VCaP (cell line): ENCODE results near the gene KSR1.
"Not testable (repeated sequence)": the region's sequence is repeated elsewhere in the genome, so short reads cannot be mapped to it uniquely, and the experiment has no call there.

Experiments used
- H3K27ac ChIP-seq: fragments of 450-650 bp; 2 replicates; pipeline ENCODE4 v1.5.1; 2017
- TF ChIP-seq, protein P1 (sequence below): fragments of 450-650 bp; conservative IDR thresholded peaks from 2 replicates; pipeline ENCODE4 v1.5.1; 2017; ENCODE audit warnings: mild to moderate bottlenecking, moderate library complexity

Gene KSR1

DNA sequence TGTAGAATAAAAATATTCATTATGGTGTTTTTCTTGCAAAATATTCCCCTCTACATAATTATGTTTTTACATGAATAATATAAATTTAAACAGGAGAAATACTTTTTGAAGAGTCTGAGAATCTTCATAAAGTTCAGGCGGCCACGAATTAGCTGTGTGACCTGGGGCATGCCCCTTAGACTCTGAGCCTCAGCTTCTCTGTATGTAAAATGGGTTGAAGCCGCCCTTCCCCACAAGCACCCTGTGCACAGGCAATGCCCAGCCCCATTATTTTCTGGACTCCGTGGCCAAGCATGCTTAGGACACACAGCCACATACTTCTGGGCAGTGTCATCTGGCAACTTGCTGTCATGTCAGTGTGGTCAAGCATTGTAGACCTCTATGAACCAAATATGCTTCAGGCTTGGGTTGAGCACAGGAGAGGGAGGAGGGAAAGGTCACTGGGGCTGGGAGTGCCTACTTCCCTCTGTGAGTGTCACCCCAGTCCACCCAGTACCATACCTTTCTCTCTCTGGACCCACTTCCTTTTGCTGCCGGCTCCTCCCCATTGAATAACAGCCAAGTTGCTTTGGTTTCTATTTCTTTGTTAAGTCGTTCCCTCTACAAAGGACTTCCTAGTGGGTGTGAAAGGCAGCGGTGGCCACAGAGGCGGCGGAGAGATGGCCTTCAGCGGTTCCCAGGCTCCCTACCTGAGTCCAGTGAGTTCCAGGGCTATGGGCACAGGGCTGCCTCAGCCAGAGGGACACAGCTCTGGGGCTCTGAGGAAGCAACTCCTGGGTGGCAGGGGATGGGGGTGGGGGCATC, 174.6 kb downstream of the KSR1 start, which contains the start of gene LGALS9:
Gene LGALS9 (plus strand): TSS at position 582 of the 804 bp plus-strand sequence. CDS start 78 bp downstream, at position 660.
- TF ChIP-seq, protein P1, sequence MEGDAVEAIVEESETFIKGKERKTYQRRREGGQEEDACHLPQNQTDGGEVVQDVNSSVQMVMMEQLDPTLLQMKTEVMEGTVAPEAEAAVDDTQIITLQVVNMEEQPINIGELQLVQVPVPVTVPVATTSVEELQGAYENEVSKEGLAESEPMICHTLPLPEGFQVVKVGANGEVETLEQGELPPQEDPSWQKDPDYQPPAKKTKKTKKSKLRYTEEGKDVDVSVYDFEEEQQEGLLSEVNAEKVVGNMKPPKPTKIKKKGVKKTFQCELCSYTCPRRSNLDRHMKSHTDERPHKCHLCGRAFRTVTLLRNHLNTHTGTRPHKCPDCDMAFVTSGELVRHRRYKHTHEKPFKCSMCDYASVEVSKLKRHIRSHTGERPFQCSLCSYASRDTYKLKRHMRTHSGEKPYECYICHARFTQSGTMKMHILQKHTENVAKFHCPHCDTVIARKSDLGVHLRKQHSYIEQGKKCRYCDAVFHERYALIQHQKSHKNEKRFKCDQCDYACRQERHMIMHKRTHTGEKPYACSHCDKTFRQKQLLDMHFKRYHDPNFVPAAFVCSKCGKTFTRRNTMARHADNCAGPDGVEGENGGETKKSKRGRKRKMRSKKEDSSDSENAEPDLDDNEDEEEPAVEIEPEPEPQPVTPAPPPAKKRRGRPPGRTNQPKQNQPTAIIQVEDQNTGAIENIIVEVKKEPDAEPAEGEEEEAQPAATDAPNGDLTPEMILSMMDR = no peak
- H3K27ac ChIP-seq = no peak within 1 kb of the TSS

DNA sequence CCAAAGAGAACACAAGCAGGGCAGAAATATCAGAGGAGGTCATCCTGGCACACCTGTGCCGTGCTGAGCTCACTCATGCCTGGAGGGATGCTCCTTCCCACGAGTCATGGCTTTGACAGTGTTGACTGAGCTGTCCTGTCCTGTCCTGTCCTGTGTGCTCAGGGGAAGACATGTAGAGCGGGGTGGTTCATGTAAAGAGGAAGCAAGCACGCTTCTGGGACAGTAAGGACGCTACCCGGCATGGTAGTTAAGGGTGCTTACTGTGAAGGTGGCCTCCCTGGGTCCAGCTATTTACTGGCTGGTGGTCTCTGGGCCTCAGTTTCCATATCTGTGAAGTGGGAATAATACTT, 175.1 kb downstream of the KSR1 start:
- no peak overlapping the region for H3K27ac ChIP-seq
- TF ChIP-seq, protein P1 = no peak

DNA sequence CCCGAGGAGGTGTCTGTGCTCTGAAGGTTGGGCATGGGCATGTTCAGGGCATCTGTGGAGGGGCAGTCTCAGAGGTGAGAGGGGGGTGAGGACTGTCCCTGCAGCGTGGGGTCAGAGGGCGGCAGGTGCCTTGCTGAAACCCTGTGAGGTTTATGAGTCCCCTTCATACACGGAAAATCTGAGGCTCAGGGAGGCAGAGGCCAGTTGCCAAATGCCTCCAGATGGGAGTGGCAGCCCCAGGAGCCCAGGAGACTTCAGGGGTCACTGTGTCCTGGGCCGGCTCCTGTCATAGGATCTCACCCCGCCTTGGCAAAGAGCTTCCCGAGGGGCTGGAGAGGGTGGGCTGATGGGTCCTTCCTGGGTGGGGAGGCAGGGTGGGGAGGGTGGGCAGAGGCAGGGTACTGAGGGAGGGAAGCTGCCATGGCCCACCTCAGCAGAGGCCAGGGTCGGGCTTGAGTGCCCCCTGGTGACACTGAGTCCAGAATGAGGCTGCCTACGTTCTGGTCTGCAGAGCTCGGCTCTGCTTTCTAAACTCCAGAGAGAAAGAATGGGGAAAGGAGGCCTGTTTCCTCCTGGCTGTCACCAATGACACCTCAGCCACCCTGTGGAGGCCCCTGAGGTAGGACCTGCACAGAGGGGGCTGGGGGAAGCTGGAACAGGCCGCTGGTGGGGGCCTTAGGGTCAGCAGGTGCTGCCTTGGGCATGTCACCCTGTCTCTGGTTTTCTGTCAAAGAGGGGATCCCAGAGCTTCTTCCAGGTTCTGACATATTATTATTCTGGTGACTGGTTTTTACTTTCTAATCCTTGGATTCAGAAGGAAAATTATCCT, 175.9 kb downstream of the KSR1 start:
- TF ChIP-seq, protein P1 = no peak
- no peak overlapping the region for H3K27ac ChIP-seq

DNA sequence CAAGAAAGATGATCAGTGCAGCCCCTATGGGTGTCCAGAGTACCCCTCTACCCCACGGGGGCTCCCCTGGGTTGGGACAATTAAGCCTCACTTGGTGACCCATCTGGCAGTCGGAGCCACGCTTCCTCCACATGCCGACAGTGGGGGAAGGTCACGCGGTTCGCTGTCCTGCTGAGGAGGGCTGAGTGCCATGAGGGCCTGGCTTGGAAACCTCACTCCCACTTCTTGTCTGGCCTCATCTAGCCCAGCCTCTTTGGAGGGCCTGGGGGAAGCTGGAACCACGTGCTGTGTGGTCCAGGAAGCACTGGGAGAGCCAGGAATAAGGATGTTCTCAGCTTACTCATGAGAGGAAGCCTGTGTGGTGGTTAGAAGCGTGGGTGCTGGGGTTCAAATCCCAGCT, 176.5 kb downstream of the KSR1 start:
- H3K27ac ChIP-seq = not testable (repeated sequence)

DNA sequence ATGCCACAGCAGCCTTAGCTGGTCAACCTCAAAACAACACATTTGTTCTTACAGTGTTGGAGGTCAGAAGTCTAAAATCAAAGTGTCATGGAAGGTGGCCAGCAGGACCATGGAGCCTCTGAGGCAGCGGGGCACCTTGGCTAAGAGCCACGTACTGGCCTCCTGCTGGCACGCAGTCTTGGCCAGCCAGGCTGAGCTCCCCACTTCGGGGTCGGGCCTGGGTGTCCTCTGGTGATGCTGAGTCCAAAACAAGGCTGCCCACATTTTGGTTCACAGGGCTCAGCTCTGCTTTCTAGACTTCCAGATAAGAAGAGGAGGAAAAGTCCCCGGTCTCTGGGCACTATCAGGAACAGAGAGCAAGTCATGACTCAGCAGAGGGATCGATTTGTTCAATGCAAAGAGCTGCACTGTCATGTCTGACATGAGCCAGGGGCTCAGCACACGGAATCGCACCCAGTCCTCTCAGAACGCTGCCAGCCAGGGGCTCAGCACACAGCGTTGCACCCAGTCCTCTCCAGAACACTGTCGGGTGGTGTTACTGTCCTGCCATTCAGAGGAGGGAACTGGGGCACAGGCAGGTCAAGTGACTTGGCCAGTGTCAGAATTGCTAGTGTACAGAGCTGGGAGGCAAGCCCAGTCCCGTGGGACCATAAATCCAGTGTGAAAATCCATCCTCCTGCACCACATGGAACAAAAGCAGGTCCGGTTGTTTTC, 177.2 kb downstream of the KSR1 start:
- TF ChIP-seq, protein P1 = no peak
- no peak overlapping the region for H3K27ac ChIP-seq

DNA sequence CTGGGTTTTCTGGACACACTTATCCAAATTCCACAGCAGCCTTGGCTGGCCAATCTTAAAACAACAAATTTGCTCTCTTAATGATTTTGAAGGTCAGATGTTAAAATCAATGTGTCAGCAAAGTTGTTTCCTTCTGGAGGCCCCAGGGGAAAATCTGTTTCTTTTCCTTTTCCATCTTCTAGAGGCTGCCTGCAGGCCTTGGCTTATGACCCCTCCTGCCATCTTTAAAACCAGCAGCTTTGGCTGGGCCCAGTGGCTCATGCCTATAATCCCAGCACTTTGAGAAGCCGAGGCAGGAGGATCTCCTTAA, 177.7 kb downstream of the KSR1 start:
- no peak overlapping the region for H3K27ac ChIP-seq
- TF ChIP-seq, protein P1 = no peak

DNA sequence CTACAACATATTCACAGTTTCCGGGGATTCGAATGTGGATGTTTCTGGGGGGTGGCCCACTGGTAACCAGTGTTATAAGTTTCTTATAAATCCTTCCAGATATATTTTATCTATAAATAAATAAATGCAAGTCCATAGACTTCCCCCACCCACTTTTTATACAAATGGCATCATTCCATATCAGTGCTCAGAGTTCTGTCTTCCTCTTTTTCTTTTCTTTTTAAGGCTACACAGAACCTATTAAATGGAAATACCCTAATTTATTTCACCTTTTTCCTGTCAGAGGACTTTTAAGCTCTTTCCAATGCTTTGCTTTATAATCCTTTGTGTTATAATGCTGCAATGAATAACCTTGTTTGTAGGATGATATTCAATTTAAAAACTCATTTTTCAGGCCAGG, 178.5 kb downstream of the KSR1 start:
- H3K27ac ChIP-seq = no peak overlapping the region
- TF ChIP-seq, protein P1 = no peak
